Calu3 (cell line): ENCODE data around the gene C1orf167. TPM values are rescaled to one million over a fixed set of nuclear protein-coding genes. Genes with fewer than 3 reads are reported as not detected.

Source experiments
- BruUV-seq: library from RNA; stranded (reverse); fragments of 400-500 nt; replicated peaks from 2 replicates; lab custom pipeline; 2021; lab: Mats Ljungman, UMichigan
- CTCF ChIA-PET: fragments of 300-600 bp; sonication (Branson Sonifier 250); formaldehyde crosslinking; loops from one replicate; lab custom pipeline; 2022; ENCODE audit warnings: antibody characterized with exemption; lab: Charles Lee
- DNase-seq: peaks from one replicate; pipeline ENCODE4 v3.0.0; 2022
- H3K27ac Mint-ChIP-seq: one replicate; pipeline ENCODE4 v1.8.0; 2022; ENCODE audit warnings: mixed read lengths; ENCODE audit not compliant: unreplicated experiment
- H3K27me3 Mint-ChIP-seq: one replicate; pipeline ENCODE4 v1.8.0; 2022; ENCODE audit warnings: mixed read lengths; ENCODE audit not compliant: unreplicated experiment
- H3K36me3 Mint-ChIP-seq: one replicate; pipeline ENCODE4 v1.8.0; 2022; ENCODE audit warnings: mild to moderate bottlenecking, moderate library complexity, mixed read lengths; ENCODE audit not compliant: insufficient read depth, unreplicated experiment
- H3K4me1 Mint-ChIP-seq: one replicate; pipeline ENCODE4 v1.8.0; 2022; ENCODE audit warnings: mild to moderate bottlenecking, low read depth, mixed read lengths; ENCODE audit not compliant: unreplicated experiment
- H3K4me3 Mint-ChIP-seq: one replicate; pipeline ENCODE4 v1.8.0; 2022; ENCODE audit warnings: mild to moderate bottlenecking, low read depth, moderate library complexity, mixed read lengths; ENCODE audit not compliant: unreplicated experiment
- H3K9me3 Mint-ChIP-seq: one replicate; pipeline ENCODE4 v1.8.0; 2022; ENCODE audit warnings: low read depth, mixed read lengths; ENCODE audit not compliant: unreplicated experiment
- CTCF ChIP-seq: fragments of 200-600 bp; IDR thresholded peaks from one replicate; pipeline ENCODE4 v1.8.0; 2022; ENCODE audit warnings: antibody characterized with exemption; ENCODE audit not compliant: unreplicated experiment
- intact Hi-C: fragments of 100-400 bp; cut with micrococcal nuclease; formaldehyde crosslinking; loops from one replicate; pipeline ENCODE4 v1.10.0; 2022; ENCODE audit not compliant: unreplicated experiment
- total RNA-seq: library from RNA; stranded (reverse); gene quantifications from 2 replicates; pipeline ENCODE4 v1.2.3, GENCODE V29; 2022

C1orf167 gene
- total RNA-seq, 1 experiment from 2014 or later: not detected

GRCh38 chr1:11825131-11825530, 63.1 kb downstream of the C1orf167 start:
- H3K9me3 Mint-ChIP-seq: no peaks in the 10 kb centered on the region
- BruUV-seq: no TSS peak
- TF ChIP-seq CTCF: no peak
- no peak overlapping the region for H3K4me3 Mint-ChIP-seq
- DNase-seq: no peak
- CTCF ChIA-PET: interaction anchor here (1.2 kb wide), 1 partner anchor 15 kb away, joined by 3 read pairs; no protein-coding TSS in a partner anchor
- H3K27ac Mint-ChIP-seq: no peak overlapping the region
- H3K27me3 Mint-ChIP-seq: no peaks in the 10 kb centered on the region
- H3K36me3 Mint-ChIP-seq: peaks cover 54% of the 10 kb centered on the region
- intact Hi-C loops: no loop called here
- no peaks in the 10 kb centered on the region for H3K4me1 Mint-ChIP-seq

GRCh38 chr1:11826946-11827345, 65.0 kb downstream of the C1orf167 start:
- intact Hi-C loops: no loop called here
- H3K27me3 Mint-ChIP-seq: no peaks in the 10 kb centered on the region
- no TSS peak for BruUV-seq
- no peaks in the 10 kb centered on the region for H3K4me1 Mint-ChIP-seq
- TF ChIP-seq CTCF: no peak
- CTCF ChIA-PET: no interaction called here
- H3K27ac Mint-ChIP-seq: no peak overlapping the region
- peaks cover 36% of the 10 kb centered on the region for H3K36me3 Mint-ChIP-seq
- DNase-seq: no peak
- H3K9me3 Mint-ChIP-seq: no peaks in the 10 kb centered on the region
- no peak overlapping the region for H3K4me3 Mint-ChIP-seq

GRCh38 chr1:11828511-11828910, 66.5 kb downstream of the C1orf167 start:
- Mint-ChIP-seq H3K36me3 (peaks cover 29% of the 10 kb centered on the region), H3K4me1 (no peaks in the 10 kb centered on the region), H3K27ac (no peak overlapping the region), H3K27me3 (no peaks in the 10 kb centered on the region), H3K4me3 (no peak overlapping the region), H3K9me3 (no peaks in the 10 kb centered on the region)
- BruUV-seq: no TSS peak
- intact Hi-C loops: no loop called here
- CTCF ChIA-PET: no interaction called here
- DNase-seq: no peak
- TF ChIP-seq CTCF: no peak

GRCh38 chr1:11831945-11832725, 70.1 kb downstream of the C1orf167 start:
- Mint-ChIP-seq H3K27me3 (no peaks in the 10 kb centered on the region), H3K27ac (no peak overlapping the region), H3K36me3 (peaks cover 28% of the 10 kb centered on the region), H3K4me3 (no peak overlapping the region), H3K4me1 (no peaks in the 10 kb centered on the region), H3K9me3 (no peaks in the 10 kb centered on the region)
- BruUV-seq: no TSS peak
- TF ChIP-seq CTCF: no peak
- DNase-seq: no peak
- intact Hi-C loops: no loop called here
- CTCF ChIA-PET: no interaction called here
